Measurements from ENCODE around the gene ARMC6. TPM values are rescaled to one million over a fixed set of nuclear protein-coding genes. Genes with fewer than 3 reads are reported as not detected.

ARMC6 gene
- polyA plus RNA-seq, 1 donor from 2014 or later: 74.4 TPM

DNA sequence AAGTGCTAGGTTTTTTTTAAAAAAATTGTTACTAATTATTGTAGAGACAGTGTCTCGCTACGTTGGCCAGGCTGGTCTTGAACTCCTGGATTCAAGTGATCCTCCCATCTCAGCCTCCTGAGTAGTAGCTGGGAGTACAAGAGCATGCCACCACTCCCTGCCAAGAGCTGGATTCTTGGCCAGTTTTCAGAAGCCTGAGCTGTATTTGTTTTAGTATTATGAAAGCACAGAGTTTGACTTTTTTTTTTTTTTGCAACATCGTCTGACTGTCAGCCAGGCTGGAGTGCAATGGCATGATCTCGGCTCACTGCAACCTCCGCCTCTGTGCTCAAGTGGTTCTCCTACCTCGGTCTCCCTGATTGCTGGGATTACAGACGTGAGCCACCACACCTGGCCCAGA is 7.0 kb downstream of the ARMC6 start:
- no peaks in the 10 kb centered on the region for H3K27me3 ChIP-seq (ENCODE audit: insufficient read depth, low read depth, low read length)
- no peak overlapping the region for H3K4me2 ChIP-seq (ENCODE audit: low read length)
- H3K36me3 ChIP-seq (ENCODE audit: insufficient read depth, low read length): no peaks in the 10 kb centered on the region
- no peak overlapping the region for H2AFZ ChIP-seq (ENCODE audit: low read depth, low read length)
- H3K9me2 ChIP-seq (ENCODE audit: insufficient read depth, low read length): no peaks in the 10 kb centered on the region
- H3F3A ChIP-seq (ENCODE audit: insufficient read depth, low read length, poor library complexity, severe bottlenecking): no peaks in the 10 kb centered on the region
- H3K27ac ChIP-seq (ENCODE audit: low read length): no peak overlapping the region
- TF ChIP-seq RAD21 (conservative IDR thresholded peaks at IDR 0.05) (no peak), TAF1 (IDR thresholded peaks at IDR 0.05; ENCODE audit: low read depth) (no peak), EP300 (conservative IDR thresholded peaks at IDR 0.05; ENCODE audit: poor library complexity, severe bottlenecking) (no peak), CTCF (IDR thresholded peaks at IDR 0.05; ENCODE audit: poor library complexity, severe bottlenecking) (no peak), REST (IDR thresholded peaks at IDR 0.05; ENCODE audit: borderline replicate concordance) (no peak), SMC3 (conservative IDR thresholded peaks at IDR 0.05; ENCODE audit: poor library complexity) (no peak), MXI1 (conservative IDR thresholded peaks at IDR 0.05; ENCODE audit: poor library complexity, severe bottlenecking) (no peak), EZH2 (IDR thresholded peaks at IDR 0.05; ENCODE audit: borderline replicate concordance, insufficient read depth, low read length, poor library complexity, severe bottlenecking) (no peak), POLR2AphosphoS5 (IDR thresholded peaks at IDR 0.05) (no peak)
- no peak overlapping the region for H3K4me3 ChIP-seq (ENCODE audit: low read length)
- no peak overlapping the region for H3K9ac ChIP-seq (ENCODE audit: low read length)
- no peaks in the 10 kb centered on the region for H4K20me1 ChIP-seq (ENCODE audit: insufficient read depth)
- no peaks in the 10 kb centered on the region for H3K9me3 ChIP-seq (ENCODE audit: low read length)
- peaks cover 10% of the 10 kb centered on the region for H3K79me2 ChIP-seq (replicated peaks; ENCODE audit: insufficient read depth, low read length)

GRCh38 chr19:19042732-19043280 is 9.4 kb downstream of the ARMC6 start:
- H3K9ac ChIP-seq (ENCODE audit: low read length): no peak overlapping the region
- no peaks in the 10 kb centered on the region for H3K9me2 ChIP-seq (ENCODE audit: insufficient read depth, low read length)
- no peaks in the 10 kb centered on the region for H3F3A ChIP-seq (ENCODE audit: insufficient read depth, low read length, poor library complexity, severe bottlenecking)
- H3K79me2 ChIP-seq (replicated peaks; ENCODE audit: insufficient read depth, low read length): no peaks in the 10 kb centered on the region
- H3K27ac ChIP-seq (ENCODE audit: low read length): no peak overlapping the region
- TF ChIP-seq POLR2AphosphoS5 (IDR thresholded peaks at IDR 0.05) (no peak), SMC3 (conservative IDR thresholded peaks at IDR 0.05; ENCODE audit: poor library complexity) (no peak), TAF1 (IDR thresholded peaks at IDR 0.05; ENCODE audit: low read depth) (no peak), CTCF (IDR thresholded peaks at IDR 0.05; ENCODE audit: poor library complexity, severe bottlenecking) (no peak), RAD21 (conservative IDR thresholded peaks at IDR 0.05) (no peak), EP300 (conservative IDR thresholded peaks at IDR 0.05; ENCODE audit: poor library complexity, severe bottlenecking) (no peak), MXI1 (conservative IDR thresholded peaks at IDR 0.05; ENCODE audit: poor library complexity, severe bottlenecking) (no peak), REST (IDR thresholded peaks at IDR 0.05; ENCODE audit: borderline replicate concordance) (no peak)
- no peaks in the 10 kb centered on the region for H3K9me3 ChIP-seq (ENCODE audit: low read length)
- no peak overlapping the region for H2AFZ ChIP-seq (ENCODE audit: low read depth, low read length)
- no peak overlapping the region for H3K4me2 ChIP-seq (ENCODE audit: low read length)
- no peaks in the 10 kb centered on the region for H3K36me3 ChIP-seq (ENCODE audit: insufficient read depth, low read length)
- no peak overlapping the region for H3K4me3 ChIP-seq (ENCODE audit: low read length)
- H3K27me3 ChIP-seq (ENCODE audit: insufficient read depth, low read depth, low read length): no peaks in the 10 kb centered on the region
- H4K20me1 ChIP-seq (ENCODE audit: insufficient read depth): no peaks in the 10 kb centered on the region
